Vagina (tissue), 2 donors: Measurements from ENCODE around the gene KCNG4. TPM values are rescaled to one million over a fixed set of nuclear protein-coding genes. Genes with fewer than 3 reads are reported as not detected.
A peak's percentile ranks its signal among the peaks of the same experiment; 100 is the strongest.

Source experiments
- DNase-seq, 2 donors: peaks; one replicate each; pipeline ENCODE4 v3.0.0-alpha.2; 2017; ENCODE audit errors: extremely low spot score in 2 of 2
- H3K27ac ChIP-seq: fragments of 200-600 bp; sonication (generic); one replicate; pipeline ENCODE4 v1.5.1; 2019
- H3K27me3 ChIP-seq: fragments of 200-600 bp; sonication (generic); one replicate; pipeline ENCODE4 v1.5.1; 2019
- H3K36me3 ChIP-seq, 2 donors: fragments of 200-600 bp; sonication (generic); one replicate each; pipeline ENCODE4 v1.5.1; 2017 to 2019
- H3K4me1 ChIP-seq: fragments of 200-600 bp; sonication (generic); one replicate; pipeline ENCODE4 v1.5.1; 2019
- H3K4me3 ChIP-seq, 2 donors: fragments of 200-600 bp; sonication (generic); 1 replicate in 1 of 2; 2 replicates in 1 of 2; pipeline ENCODE4 v1.5.1; 2016 to 2019
- H3K9me3 ChIP-seq: fragments of 200-600 bp; sonication (generic); one replicate; pipeline ENCODE4 v1.5.1; 2019
- POLR2A ChIP-seq, 2 donors: fragments of 450-650 bp; IDR thresholded peaks; one replicate each; pipeline ENCODE4 v1.6.1; 2017; ENCODE audit warnings: antibody characterized with exemption in 2 of 2, mild to moderate bottlenecking in 2 of 2, moderate library complexity in 2 of 2
- POLR2AphosphoS5 ChIP-seq, 2 donors: sonication (generic); formaldehyde crosslinking; IDR thresholded peaks; one replicate each; pipeline ENCODE4 v1.9.0; 2017; ENCODE audit warnings: antibody characterized with exemption in 2 of 2, mild to moderate bottlenecking in 2 of 2, low read depth in 1 of 2; ENCODE audit not compliant: insufficient read depth in 1 of 2
- intact Hi-C: fragments of 100-400 bp; cut with DNase I; formaldehyde crosslinking; loops from one replicate; pipeline ENCODE4 v1.15.1; 2023
- total RNA-seq: library from RNA; depleted of rRNA; stranded (reverse); fragments of >200 nt; gene quantifications from one replicate; pipeline ENCODE4 v1.2.3, GENCODE V29; 2016
- TF ChIP-seq, protein P1 (sequence below), 3 experiments: fragments of 450-650 bp in 2 of 3; fragments of 200-600 bp in 1 of 3; sonication (generic) in 1 of 3; IDR thresholded peaks; one replicate each; pipeline ENCODE4 v1.5.1; 2017 to 2019; ENCODE audit warnings: antibody characterized with exemption in 3 of 3, mild to moderate bottlenecking in 2 of 3, moderate library complexity in 2 of 3

The KCNG4 gene
- total RNA-seq, 1 donor from 2014 or later = not detected

DNA sequence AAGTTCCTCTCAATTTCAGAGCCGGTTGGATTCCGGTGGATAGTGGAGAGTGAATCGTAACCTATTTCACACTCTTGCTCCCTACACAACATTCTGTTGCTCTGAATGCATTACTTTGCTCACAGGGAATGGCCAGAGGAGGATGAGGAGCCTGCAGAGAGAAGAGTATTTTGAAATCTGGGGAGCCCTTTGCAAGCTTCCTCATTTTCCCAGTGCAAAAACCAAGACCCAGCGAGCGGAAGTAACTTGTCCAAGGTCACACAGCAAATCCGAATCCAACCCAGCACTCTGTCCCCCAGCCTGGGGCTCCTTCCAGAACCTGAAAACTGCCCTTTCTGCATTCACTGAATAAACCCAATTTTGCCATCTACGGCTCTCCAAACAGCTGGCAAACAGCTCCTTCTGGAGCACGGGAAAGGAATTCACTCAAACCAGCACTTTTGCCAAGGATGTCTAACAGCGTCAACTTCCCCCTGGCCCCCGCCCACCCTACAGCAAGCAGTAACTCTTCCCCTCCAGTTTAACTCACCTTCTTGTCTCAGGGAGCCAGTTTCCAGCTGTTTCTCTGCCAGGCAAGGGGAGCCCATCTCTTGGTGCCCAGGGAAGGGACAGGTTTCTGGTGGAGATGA, 557 bp downstream of the KCNG4 start:
- no peaks in the 10 kb centered on the region for H3K9me3 ChIP-seq
- no peak overlapping the region for H3K4me3 ChIP-seq
- DNase-seq = no peak
- H3K4me1 ChIP-seq = no peaks in the 10 kb centered on the region
- H3K27me3 ChIP-seq = no peaks in the 10 kb centered on the region
- no peak overlapping the region for H3K27ac ChIP-seq
- intact Hi-C loops = no loop called here
- H3K36me3 ChIP-seq = no peaks in the 10 kb centered on the region
- no peak for TF ChIP-seq POLR2A (IDR thresholded peaks at IDR 0.05)
- TF ChIP-seq, protein P1, sequence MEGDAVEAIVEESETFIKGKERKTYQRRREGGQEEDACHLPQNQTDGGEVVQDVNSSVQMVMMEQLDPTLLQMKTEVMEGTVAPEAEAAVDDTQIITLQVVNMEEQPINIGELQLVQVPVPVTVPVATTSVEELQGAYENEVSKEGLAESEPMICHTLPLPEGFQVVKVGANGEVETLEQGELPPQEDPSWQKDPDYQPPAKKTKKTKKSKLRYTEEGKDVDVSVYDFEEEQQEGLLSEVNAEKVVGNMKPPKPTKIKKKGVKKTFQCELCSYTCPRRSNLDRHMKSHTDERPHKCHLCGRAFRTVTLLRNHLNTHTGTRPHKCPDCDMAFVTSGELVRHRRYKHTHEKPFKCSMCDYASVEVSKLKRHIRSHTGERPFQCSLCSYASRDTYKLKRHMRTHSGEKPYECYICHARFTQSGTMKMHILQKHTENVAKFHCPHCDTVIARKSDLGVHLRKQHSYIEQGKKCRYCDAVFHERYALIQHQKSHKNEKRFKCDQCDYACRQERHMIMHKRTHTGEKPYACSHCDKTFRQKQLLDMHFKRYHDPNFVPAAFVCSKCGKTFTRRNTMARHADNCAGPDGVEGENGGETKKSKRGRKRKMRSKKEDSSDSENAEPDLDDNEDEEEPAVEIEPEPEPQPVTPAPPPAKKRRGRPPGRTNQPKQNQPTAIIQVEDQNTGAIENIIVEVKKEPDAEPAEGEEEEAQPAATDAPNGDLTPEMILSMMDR (IDR thresholded peaks at IDR 0.05) = no peak
- TF ChIP-seq POLR2AphosphoS5 (IDR thresholded peaks at IDR 0.05; ENCODE audit: insufficient read depth in 1 of 2, low read depth in 1 of 2) = no peak

DNA sequence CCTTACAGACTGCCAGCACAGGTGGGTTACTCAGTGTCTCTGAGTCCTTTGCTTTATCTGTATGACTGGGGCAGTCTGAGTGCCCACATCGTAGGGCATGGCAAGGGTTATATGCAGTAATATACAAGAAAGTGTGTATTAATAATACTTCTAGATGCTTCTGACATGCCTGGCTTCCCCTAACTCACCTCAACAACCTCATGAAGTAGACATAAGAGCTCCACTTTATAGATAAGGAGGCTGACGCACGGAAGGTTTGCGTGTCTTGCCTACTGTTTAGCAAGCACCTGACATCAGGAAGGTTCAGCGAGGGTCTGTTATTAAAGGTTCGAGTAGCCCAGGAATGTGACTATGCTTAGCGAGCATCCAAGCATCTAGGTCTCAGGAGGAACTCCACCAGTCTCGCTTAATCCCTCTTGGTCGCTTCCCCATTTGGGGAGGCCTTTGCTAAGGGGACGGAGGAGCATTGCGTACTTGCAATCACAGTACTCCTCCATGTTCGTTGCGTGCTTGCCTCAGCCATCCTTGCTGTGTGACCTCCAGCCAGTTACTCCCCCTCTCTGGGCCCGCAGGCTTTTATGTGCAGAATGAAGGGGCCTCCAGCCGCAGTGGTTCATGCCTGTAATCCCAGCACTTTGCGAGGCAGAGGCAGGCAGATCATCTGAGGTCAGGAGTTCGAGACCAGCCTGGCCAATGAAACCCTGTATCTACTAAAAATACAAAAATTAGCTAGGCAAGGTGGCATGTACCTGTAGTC, 1.6 kb downstream of the KCNG4 start:
- no peak overlapping the region for H3K4me3 ChIP-seq
- H3K36me3 ChIP-seq = no peaks in the 10 kb centered on the region
- intact Hi-C loops = no loop called here
- no peak for DNase-seq
- no peak overlapping the region for H3K27ac ChIP-seq
- TF ChIP-seq, protein P1 (IDR thresholded peaks at IDR 0.05) = no peak
- TF ChIP-seq POLR2AphosphoS5 (IDR thresholded peaks at IDR 0.05; ENCODE audit: insufficient read depth in 1 of 2, low read depth in 1 of 2) (no peak), POLR2A (IDR thresholded peaks at IDR 0.05) (no peak)
- no peaks in the 10 kb centered on the region for H3K4me1 ChIP-seq
- H3K27me3 ChIP-seq = no peaks in the 10 kb centered on the region
- H3K9me3 ChIP-seq = no peaks in the 10 kb centered on the region

DNA sequence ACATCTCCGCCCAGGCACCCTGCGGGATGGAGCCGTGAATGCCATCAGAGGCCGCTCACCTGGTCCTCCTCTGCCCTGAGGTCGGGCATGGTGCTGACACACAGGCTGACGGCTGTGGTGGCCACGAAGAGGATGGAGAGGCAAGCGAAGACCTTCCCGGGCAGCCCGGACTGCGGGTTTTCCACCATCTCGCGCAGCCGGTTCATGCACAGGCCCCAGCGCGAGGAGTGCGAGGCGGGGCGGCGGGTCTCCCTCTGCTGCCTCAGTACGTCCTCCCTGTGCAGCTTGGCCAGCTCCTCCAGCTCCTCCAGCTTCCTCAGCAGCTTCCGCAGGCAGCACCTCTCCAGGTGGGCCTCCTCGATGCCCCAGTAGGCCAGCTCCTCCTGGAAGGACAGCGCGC, 3.1 kb downstream of the KCNG4 start:
- intact Hi-C loops = no loop called here
- no peak for DNase-seq
- H3K4me1 ChIP-seq = no peaks in the 10 kb centered on the region
- H3K9me3 ChIP-seq = no peaks in the 10 kb centered on the region
- no peak for TF ChIP-seq POLR2A (IDR thresholded peaks at IDR 0.05)
- TF ChIP-seq, protein P1 (IDR thresholded peaks at IDR 0.05) = no peak
- TF ChIP-seq POLR2AphosphoS5 (IDR thresholded peaks at IDR 0.05; ENCODE audit: insufficient read depth in 1 of 2, low read depth in 1 of 2) = no peak
- no peaks in the 10 kb centered on the region for H3K36me3 ChIP-seq
- no peaks in the 10 kb centered on the region for H3K27me3 ChIP-seq
- no peak overlapping the region for H3K4me3 ChIP-seq
- no peak overlapping the region for H3K27ac ChIP-seq

DNA sequence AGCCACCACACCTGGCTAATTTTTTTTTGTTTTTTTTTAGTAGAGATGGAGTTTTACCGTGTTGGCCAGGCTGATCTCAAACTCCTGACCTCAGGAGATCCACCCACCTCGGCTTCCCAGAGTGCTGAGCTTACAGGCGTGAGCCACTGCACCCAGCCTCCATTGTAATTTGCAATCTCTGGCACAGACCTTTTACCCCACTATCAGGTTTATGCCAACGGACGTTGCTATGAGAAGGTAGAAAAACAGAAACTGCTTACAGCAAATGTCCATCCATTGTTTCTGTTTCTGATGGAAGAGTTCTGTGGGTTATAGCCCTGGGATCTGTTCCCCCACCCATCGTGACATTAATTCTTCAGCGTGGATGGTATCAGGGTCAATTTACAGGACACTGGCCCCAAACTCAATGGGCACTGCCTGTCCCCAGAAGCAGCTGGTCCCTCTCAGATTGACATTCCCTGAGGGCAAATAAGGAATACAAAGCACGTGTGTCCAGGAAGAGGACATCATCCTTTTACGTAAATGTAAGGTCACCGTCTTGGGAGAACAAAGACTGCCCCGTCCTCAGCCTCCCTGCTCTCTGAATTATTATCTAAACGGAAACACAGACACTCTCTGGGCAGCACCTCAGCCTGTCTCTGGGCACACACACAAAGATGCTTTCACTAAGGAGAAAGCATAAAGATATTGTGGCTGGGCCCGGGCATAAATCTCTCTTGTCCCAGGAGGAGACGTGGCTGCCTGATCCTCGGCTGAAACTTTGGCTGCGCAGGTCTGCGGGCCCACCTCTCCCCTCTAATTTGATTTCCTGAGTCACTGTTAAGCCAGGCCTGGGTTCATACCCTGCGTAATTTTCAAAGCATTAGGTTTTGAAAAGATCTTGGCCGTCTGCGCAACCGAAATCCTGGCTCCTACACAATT, 5.2 kb downstream of the KCNG4 start:
- no peaks in the 10 kb centered on the region for H3K9me3 ChIP-seq
- no peak for DNase-seq
- no peaks in the 10 kb centered on the region for H3K4me1 ChIP-seq
- peak overlapping the region; percentile 1 for H3K27ac ChIP-seq
- H3K36me3 ChIP-seq = no peaks in the 10 kb centered on the region
- intact Hi-C loops = no loop called here
- no peak overlapping the region for H3K4me3 ChIP-seq
- H3K27me3 ChIP-seq = no peaks in the 10 kb centered on the region
- TF ChIP-seq POLR2A (IDR thresholded peaks at IDR 0.05) = no peak
- TF ChIP-seq, protein P1 (IDR thresholded peaks at IDR 0.05) = no peak
- TF ChIP-seq POLR2AphosphoS5 (IDR thresholded peaks at IDR 0.05; ENCODE audit: insufficient read depth in 1 of 2, low read depth in 1 of 2) = peak in 1 of 2 donors; percentile 65
